GM18907 (cell line): ENCODE data around the gene AVP.

ENCODE experiments used
- ATAC-seq: cut with Tn5 transposase; IDR thresholded peaks from one replicate; pipeline ENCODE4 v1.9.1; 2021; ENCODE audit warnings: mild to moderate bottlenecking, moderate library complexity; ENCODE audit not compliant: unreplicated experiment

The AVP gene

GRCh38 chr20:3111507-3111906 lies 27.0 kb upstream of the AVP start:
- ATAC-seq, result no peak

GRCh38 chr20:3109350-3110302 lies 25.1 kb upstream of the AVP start:
- ATAC-seq, result no peak

- no peak for ATAC-seq
Observed at GRCh38 chr20:3107464-3108025, 23.0 kb upstream of the AVP start.

- ATAC-seq, result no peak
Observed at GRCh38 chr20:3106658-3107463, 22.3 kb upstream of the AVP start.

DNA sequence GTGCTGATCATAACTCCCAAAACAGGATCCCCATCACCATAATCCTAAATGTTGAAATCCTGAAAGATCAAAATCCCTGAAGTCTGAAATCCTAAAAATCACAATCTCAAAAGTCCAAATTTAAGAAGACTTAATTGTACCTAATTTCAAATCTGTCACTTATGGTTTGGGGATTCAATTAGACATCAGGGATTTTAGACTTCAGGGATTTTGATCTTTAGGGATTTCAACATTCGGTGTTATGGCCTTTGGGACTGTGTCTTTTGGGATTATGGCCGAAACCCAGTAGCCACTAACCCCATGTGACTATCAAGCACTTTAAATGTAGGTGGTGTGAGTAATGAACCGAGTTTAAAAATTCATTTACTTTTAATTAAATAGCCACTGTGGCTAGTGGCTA lies 21.7 kb upstream of the AVP start:
- ATAC-seq, result no peak

DNA sequence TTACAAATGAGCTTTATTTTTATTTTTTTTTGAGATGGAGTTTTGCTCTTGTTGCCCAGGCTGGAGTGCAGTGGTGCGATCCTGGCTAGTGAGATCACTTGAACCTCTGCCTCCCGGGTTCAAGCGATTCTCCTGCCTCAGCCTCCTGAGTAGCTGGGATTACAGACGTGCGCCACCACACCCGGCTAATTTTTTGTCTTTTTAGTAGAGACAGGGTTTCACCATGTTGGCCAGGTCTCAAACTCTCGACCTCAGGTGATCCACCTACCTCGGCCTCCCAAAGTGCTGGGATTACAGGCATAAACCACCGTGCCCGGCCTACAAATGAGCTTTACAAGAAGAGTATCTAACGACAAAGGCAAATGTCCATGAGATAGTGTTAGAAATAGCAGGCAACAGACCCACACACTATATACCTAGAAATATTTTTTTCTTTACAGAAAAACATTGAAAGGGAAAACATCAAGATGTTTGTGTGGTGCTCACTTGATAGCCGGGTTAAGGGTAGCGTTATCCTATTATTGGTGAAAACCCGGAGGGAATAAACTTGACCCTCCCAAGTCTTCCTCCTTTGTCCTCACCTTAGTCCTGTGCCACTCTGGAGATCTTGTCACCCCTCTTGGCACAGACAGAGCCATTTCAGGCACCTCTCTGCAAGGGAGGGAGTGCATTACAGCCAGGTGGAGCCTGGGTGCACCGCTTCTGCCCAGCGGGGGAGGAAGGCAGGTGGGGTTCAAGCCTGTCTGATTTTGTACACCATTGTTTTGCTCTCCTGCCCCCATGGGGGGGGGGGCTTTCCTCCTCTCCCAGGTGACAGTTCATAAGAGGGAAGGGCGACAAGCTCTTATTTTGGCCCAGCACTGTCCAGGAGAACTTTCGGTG lies 21.0 kb upstream of the AVP start:
- no peak for ATAC-seq

DNA sequence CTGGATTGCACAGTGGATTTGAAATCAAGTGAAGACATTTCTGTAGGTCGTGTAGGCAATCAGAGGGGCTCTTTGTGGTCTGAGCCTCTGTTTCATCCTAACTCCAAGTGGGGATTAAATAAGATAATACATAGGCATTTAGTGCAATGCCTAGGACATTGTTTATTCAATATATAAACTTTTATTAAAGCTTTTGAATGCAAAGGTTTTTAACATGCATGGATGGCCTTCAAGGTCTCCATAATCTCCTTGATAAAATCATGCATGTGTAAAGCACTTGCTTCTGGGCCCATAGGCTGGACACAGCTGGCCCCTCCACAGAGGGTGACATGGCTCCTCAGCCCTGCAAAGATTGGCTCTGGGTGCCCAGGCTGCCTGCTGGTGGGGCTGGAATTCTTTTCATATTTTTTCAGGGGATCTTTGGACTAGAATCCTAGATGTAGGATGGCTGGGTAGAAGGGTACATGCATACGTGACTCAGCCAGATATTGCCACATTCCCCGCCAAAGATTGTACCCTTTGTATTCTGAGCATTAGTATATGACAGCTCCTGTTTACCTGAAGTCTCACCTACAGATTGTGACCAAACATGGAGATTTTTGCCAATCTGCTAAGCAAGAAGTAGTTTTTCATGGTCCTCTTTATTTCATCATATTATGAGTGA lies 19.0 kb upstream of the AVP start:
- no peak for ATAC-seq

- no peak for ATAC-seq
Observed at GRCh38 chr20:3102575-3103368, 18.2 kb upstream of the AVP start.

DNA sequence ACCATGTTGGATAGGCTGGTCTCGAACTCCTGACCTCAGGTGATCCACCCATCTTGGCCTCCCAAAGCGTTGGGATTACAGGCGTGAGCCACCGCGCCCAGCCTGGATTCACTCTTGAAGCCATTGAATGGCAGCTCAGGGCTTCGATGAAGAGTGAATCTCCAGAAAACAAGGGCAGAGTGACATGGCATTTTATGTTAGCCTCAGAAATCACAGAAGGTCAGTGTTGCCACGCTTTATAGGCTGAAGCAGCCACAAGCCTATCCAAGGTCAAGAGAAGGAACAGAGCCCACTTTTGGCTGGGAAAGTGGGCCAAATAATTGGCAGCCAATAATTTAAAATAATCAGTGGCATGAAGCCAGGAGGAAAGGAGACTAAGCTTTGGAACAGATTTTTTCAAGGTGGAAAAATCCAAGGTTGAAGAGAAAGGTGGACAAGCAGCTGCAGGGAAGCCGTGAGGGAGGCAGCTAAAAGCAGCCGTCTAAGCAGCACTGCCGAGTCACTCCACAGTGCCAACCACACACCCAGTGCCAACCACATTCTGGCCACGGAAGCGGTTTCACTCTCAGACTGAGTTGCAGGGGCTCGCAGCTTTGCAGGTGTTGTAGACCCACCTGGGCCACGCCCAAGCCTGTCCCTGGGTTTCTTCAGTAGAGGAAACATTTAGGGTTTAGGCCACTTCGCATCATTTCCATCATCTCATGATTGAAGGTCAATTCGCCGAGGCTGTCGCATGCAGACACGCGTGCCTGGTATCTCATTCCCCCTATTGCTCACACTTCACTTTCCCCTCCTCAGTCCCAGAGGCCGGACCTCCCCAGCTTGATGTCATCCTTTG lies 17.4 kb upstream of the AVP start:
- no peak for ATAC-seq

DNA sequence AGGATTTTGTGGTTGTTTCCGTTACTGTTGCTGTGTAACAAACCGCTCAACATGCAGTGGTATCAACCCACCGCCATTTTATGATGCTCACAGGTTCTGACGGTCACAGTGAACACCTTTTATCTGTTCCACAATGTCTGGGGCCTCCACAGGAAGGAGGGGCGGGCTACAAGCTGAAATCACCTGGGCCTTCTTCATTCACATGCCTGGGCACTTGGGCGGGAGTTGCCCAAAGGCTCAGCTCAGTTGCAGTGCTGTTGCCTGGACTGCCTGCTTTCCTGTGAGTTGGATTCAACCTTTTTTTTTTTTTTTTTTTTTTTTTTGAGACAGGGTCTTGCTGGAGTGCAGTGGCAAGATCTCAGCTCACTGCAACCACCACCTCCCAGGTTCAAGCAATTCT lies 16.7 kb upstream of the AVP start:
- ATAC-seq, result no peak

DNA sequence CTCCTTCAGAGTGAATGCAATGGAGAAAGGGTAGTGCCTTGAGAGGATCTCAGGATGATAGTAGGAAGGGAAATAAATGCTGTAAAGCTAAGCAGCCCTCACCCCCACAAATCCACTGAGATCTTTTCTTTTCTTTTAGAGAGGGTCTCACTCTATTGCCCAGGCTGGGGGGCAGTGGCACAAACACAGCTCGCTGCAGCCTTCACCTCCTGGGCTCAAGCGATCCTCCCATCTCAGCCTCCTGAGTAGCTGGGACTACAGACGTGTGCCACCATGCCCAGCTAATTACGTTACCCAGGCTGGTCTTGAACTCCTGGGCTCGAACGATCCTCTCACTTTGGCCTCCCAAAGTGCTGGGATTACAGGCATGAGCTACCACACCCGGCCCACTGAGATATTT lies 16.0 kb upstream of the AVP start:
- no peak for ATAC-seq

- ATAC-seq, result no peak
Observed at GRCh38 chr20:3094848-3095629, 10.5 kb upstream of the AVP start.

DNA sequence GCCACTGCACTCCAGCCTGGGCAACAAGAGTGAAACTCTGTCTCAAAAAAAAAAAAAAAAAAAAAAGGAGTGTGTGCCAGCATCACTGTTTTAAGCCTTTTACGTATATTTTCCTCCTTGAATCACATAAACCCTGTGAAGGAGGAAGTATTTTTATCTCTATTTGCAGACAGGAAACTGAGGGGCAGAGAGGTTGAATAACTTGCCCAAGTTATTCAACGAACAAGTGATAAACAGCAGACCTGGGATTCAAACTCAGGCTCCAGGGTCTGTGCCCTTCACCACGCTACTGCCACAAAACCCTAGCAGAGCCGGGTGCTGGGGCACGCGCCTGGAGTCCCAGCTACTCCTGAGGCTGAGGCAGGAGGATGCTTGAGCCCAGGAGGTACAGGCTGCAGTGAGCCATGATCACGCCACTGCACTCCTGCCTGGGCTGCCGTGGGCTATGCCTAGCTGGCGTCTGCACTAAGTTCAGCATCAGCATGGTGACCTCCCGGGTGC lies 9.4 kb upstream of the AVP start:
- no peak for ATAC-seq

DNA sequence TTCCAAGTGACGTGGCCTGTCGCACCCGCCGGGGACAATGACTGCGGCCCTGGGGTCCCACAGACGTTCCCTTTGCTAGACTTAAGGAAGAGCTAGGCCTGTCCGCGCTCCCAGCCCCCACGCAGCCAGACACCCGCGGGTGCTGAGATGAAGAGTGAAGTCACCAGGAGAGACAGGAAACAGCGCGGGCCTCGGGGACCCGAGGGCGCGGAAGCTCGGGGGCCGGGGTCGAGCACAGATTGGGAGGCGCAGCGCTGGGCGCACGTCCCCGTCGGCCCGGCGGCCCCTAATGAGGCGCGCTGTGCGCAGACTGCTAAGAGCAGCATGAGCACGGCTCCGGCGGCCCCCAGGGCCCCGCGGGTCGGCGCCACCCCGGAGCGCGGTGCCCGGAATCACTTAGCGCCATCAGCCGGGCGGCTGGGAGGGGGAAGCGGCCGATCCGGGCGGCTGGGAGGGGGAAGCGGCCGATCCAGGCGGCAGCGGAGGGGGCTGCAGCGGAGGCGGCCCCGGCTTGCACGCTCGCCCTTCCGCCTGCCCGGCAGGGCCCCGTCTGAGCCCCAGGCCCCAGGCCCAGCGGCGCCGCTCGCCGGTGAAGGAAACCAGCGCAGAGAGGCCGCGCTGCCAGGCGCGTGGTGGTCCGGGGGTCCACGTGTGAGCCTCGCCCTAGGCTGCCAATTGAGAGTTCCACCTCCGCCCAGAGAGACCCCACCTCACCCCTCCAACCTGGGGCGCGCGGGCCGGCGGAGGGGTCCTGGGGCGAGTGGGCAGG lies 8.3 kb upstream of the AVP start:
- ATAC-seq, result no peak

DNA sequence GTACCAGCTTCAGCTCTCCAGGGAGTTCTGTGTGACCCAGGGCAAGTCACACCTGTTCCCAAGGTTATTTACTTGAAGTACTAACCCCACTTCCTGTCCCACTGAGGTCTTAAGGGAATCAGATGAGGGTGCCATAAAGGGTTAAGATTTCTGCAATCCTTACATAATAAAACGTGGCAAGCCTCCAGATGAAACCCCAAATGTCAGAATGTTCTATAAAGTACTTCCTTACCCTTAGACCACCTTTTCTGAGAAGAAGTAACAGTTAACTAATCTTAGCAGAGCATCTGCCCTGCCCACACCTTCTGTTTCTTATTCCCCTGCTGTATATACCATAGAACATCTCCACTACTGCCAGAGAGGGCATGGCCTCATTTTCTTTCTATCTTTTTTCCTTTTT lies 6.0 kb upstream of the AVP start:
- no peak for ATAC-seq

- no peak for ATAC-seq
Observed at GRCh38 chr20:3088031-3088430, 3.5 kb upstream of the AVP start.

GRCh38 chr20:3085571-3086072 lies 1.1 kb upstream of the AVP start:
- no peak for ATAC-seq
